ENCODE data around the gene INAFM1.
"Not testable (repeated sequence)": the region's sequence is repeated elsewhere in the genome, so short reads cannot be mapped to it uniquely, and the experiment has no call there.

INAFM1 gene

GRCh38 chr19:47268028-47268427 lies 6.7 kb upstream of the INAFM1 start:
- DNase-seq, result no peak

- DNase-seq, result no peak
Measured at GRCh38 chr19:47269596-47269995, 5.1 kb upstream of the INAFM1 start.

GRCh38 chr19:47270408-47270807 lies 4.3 kb upstream of the INAFM1 start:
- DNase-seq, result no peak

- DNase-seq, result no peak
Measured at GRCh38 chr19:47271949-47272348, 2.7 kb upstream of the INAFM1 start.

- DNase-seq, result no peak
Measured at GRCh38 chr19:47272448-47273312, 2.0 kb upstream of the INAFM1 start.

- peak; percentile 93 for DNase-seq
Measured at GRCh38 chr19:47273313-47274070, 1.2 kb upstream of the INAFM1 start.

GRCh38 chr19:47274891-47275761 lies 441 bp downstream of the INAFM1 start:
- no peak for DNase-seq

GRCh38 chr19:47275791-47276461 lies 1.2 kb downstream of the INAFM1 start:
- DNase-seq, result peak; percentile 50

- not testable (repeated sequence) for DNase-seq
Measured at GRCh38 chr19:47276513-47276912, 1.8 kb downstream of the INAFM1 start.

- peak; percentile 36 for DNase-seq
Measured at GRCh38 chr19:47280183-47280797, 5.6 kb downstream of the INAFM1 start.

GRCh38 chr19:47283405-47284059 lies 8.8 kb downstream of the INAFM1 start:
- no peak for DNase-seq

- DNase-seq, result peak; percentile 58
Measured at GRCh38 chr19:47284324-47284899, 9.7 kb downstream of the INAFM1 start.

GRCh38 chr19:47296036-47296435 lies 21.4 kb downstream of the INAFM1 start:
- DNase-seq, result peak; percentile 75

GRCh38 chr19:47300867-47301266 lies 26.2 kb downstream of the INAFM1 start:
- DNase-seq, result not testable (repeated sequence)

GRCh38 chr19:47302249-47302648 lies 27.6 kb downstream of the INAFM1 start:
- DNase-seq, result no peak

- no peak for DNase-seq
Measured at GRCh38 chr19:47303966-47304365, 29.3 kb downstream of the INAFM1 start.

GRCh38 chr19:47305309-47305751 lies 30.6 kb downstream of the INAFM1 start:
- DNase-seq, result peak; percentile 86

GRCh38 chr19:47306303-47306702 lies 31.6 kb downstream of the INAFM1 start:
- DNase-seq, result no peak

GRCh38 chr19:47309038-47309437 lies 34.4 kb downstream of the INAFM1 start:
- peak; percentile 63 for DNase-seq

- peak; percentile 15 for DNase-seq
Measured at GRCh38 chr19:47309608-47310007, 34.9 kb downstream of the INAFM1 start, which contains the start of gene C5AR1. Gene C5AR1, plus strand, starts transcription at chr19:47309861. Its CDS starts 35 bp downstream, at chr19:47309896.
